Activated CD4-positive, CD25-positive, alpha-beta regulatory T cell treated with anti-CD3 and anti-CD28 coated beads, Interleukin-2, amount 50 U/mL, for 72 hours (primary cell): ENCODE results near the gene KRTAP1-3.
"Not testable (repeated sequence)": the region's sequence is repeated elsewhere in the genome, so short reads cannot be mapped to it uniquely, and the experiment has no call there.

Experiments used
- DNase-seq: peaks from one replicate; pipeline ENCODE4 v3.0.0; 2021

Gene KRTAP1-3

GRCh38 chr17:41054025-41054424 lies 19.4 kb upstream of the KRTAP1-3 start:
- no peak for DNase-seq

GRCh38 chr17:41052566-41052965 lies 17.9 kb upstream of the KRTAP1-3 start:
- DNase-seq, result no peak

GRCh38 chr17:41049110-41049509 lies 14.4 kb upstream of the KRTAP1-3 start:
- no peak for DNase-seq

DNA sequence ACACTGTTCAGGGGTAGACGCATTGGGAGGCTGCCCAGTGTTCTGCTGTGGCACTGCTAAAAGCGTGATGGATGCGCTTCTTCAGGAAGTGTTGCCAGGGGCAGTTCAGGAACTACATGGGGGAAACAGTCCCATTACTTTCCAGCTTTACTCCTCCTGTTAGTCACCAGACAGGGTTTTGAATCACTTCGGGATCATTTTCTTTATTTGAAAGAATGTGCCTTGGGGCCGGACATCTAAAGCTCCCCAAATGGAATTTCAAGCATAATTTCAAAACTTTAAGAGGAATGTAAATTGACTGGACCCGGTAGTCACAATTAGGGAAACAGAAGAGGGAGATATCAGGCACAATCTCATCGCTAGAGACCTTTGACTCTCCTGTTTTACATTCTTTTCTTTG lies 13.8 kb upstream of the KRTAP1-3 start:
- no peak for DNase-seq

GRCh38 chr17:41046735-41047465 lies 12.2 kb upstream of the KRTAP1-3 start, which contains the start of gene KRTAP2-1:
Gene KRTAP2-1, minus strand, starts transcription at chr17:41047316. Its CDS starts 49 bp downstream, at chr17:41047267.
- DNase-seq, result not testable (repeated sequence)

- DNase-seq, result no peak
Observed at GRCh38 chr17:41042953-41043352, 8.3 kb upstream of the KRTAP1-3 start.

DNA sequence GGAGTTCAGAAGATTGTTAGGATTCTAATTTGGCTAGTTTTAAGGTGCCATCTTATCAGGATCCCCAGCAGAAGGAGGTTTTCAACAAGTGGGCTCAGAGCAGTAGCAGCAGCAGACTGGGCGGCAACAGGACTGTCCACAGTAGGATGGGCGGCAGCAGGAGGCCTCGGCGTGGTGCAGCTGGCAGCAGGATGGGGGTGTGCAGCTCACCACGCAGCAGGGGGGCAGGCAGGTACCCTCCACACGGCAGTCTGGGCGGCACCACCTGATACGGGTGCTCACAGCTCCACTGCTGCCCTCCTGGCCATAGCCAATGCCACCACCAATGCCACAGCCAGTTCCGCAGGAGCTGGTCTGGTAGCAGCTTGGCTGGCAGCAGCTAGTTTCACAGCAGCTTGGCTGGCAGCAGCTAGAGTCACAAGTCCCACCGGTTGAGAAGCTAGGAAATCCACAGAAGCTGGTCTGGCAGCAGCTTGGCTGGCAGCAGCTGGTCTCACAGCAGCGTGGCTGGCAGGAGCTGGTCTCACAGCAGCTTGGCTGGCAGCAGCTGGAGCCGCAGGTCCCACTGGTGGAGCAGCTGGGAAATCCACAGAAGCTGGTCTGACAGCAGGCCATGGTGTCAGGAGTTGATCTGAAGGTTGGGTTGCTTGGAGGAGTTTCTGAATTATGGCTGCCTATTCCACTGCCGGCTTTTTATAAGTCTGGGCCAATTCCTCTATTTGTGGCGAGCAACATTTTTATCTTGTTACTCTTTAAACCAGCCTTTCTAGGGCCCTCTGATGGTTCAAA lies 6.3 kb upstream of the KRTAP1-3 start, which contains the start of gene KRTAP1-1:
Gene KRTAP1-1 (minus strand): TSS at position 668 of the 789 bp plus-strand sequence. CDS start 53 bp downstream, at position 615.
- DNase-seq, result not testable (repeated sequence)

- no peak for DNase-seq
Observed at GRCh38 chr17:41037853-41038350, 3.2 kb upstream of the KRTAP1-3 start.

DNA sequence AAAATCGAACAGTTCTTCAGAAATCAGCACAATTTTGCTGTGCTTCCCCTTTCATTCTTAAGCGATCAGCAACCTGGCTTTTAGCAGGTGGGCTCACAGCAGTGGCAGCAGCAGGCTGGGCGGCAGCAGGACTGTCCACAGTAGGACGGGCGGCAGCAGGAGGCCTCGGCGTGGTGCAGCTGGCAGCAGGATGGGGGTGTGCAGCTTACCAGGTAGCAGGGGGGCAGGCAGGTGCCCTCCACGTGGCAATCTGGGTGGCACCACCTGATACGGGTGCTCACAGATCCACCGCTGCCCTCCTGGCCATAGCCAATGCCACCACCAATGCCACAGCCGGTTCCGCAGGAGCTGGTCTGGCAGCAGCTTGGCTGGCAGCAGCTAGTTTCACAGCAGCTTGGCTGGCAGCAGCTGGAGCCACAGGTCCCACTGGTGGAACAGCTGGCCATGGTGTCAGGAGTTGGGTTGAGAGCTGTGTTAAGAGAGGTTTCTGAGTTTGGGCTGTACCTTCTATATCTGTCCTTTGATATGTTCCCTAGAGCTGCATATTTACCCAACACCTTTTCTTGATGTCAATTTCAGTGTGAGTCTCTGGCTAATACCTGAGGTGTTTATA lies 4.9 kb downstream of the KRTAP1-3 start, which contains the start of gene KRTAP1-4:
Gene KRTAP1-4 (minus strand): TSS at position 563 of the 613 bp plus-strand sequence. CDS start 117 bp downstream, at position 446.
- no peak for DNase-seq

DNA sequence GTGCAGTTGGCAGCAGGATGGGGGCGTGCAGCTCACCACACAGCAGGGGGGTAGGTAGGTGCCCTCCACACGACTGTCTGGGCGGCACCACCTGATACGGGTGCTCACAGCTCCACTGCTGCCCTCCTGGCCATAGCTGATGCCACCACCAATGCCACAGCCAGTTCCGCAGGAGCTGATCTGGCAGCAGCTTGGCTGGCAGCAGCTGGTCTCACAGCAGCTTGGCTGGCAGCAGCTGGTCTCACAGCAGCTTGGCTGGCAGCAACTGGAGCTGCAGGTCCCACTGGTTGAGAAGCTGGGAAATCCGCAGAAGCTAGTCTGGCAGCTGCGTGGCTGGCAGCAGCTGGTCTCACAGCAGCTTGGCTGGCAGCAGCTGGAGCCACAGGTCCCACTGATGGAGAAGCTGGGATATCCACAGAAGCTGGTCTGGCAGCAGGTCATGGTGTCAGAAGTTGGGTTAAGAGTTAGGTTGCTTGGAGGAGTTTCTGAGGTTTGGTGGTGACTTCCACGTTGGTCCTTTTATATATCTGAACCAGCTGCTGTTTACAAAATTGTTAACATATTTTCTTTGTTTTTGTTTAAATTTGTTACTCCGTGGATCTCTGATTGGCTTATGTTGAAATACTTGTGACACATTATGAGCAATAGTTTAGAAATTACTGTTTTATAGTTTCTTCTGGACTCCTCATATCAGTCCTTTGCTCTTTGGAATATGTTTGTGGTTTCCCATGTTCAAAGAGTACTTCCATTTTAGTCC lies 7.8 kb downstream of the KRTAP1-3 start, which contains the start of gene KRTAP1-5:
Gene KRTAP1-5 (minus strand): TSS at position 494 of the 757 bp plus-strand sequence. CDS start 53 bp downstream, at position 441.
- no peak for DNase-seq

- no peak for DNase-seq
Observed at GRCh38 chr17:41024697-41025096, 10.0 kb downstream of the KRTAP1-3 start.

GRCh38 chr17:41020336-41020735 lies 14.3 kb downstream of the KRTAP1-3 start:
- no peak for DNase-seq

- no peak for DNase-seq
Observed at GRCh38 chr17:41019415-41019814, 15.3 kb downstream of the KRTAP1-3 start.

- DNase-seq, result no peak
Observed at GRCh38 chr17:41018541-41018940, 16.1 kb downstream of the KRTAP1-3 start.

- no peak for DNase-seq
Observed at GRCh38 chr17:41016578-41017215, 18.0 kb downstream of the KRTAP1-3 start.

DNA sequence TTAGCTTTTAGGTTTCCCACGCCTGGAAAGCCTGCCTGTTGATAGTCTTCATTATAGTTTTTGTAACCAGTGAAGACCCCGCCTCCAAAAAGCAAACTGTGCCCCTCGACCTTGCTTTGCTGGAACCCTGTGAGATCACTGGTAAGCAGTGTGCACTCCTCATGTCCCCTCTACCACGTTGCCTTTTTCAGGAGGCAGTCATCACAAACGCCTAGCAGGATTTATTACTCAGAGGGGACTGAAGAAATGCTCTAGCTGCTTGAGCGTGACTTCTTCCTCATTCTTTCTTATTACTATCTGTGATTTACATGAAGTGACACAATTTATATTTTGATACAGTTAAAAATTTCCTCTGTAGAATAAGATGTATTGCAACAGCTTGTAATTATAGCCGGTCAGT lies 19.2 kb downstream of the KRTAP1-3 start:
- no peak for DNase-seq

GRCh38 chr17:41013606-41014005 lies 21.1 kb downstream of the KRTAP1-3 start:
- no peak for DNase-seq

DNA sequence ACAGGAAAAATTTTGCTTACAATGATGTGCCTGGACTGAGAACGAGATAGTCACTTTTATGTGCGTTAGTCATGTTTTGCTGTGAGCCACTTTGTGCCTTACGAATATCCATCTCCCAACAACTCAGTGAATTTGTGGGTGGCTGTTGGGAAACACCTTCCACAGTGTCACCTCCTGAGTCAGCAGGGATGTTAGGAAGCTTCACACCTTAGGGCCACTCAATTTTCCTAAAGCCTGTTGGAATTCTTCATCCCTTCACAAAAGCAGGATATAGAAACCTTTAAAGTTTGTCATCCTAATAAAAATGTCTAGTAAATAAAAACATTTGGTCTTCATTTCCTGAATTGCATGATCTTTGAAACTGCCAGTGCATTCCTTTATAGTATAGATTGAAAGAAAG lies 21.5 kb downstream of the KRTAP1-3 start:
- no peak for DNase-seq

GRCh38 chr17:41012326-41013120 lies 22.2 kb downstream of the KRTAP1-3 start:
- no peak for DNase-seq

GRCh38 chr17:41010441-41010840 lies 24.2 kb downstream of the KRTAP1-3 start:
- DNase-seq, result no peak

DNA sequence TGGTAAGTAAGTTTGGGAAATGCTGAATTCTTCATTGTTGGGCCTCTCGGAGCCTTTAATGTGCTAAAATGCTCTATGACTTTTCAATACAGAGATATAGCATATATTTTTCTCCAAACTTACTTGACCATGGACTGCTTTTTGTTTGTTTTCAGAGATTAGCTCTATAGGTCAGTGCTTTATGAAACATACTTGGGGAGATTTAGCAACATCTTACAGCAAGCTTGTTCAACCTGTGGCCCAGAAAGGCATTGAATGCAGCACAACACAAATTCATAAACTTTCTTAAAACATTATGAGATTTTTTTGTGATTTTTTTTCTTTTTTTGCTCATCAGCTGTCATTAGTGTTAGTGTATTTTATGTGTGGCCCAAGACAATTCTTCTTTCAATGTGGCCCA lies 24.7 kb downstream of the KRTAP1-3 start:
- DNase-seq, result no peak
